RWPE1 (cell line): Measurements from ENCODE around the gene FNDC3B.
"Not testable (repeated sequence)": the region's sequence is repeated elsewhere in the genome, so short reads cannot be mapped to it uniquely, and the experiment has no call there.

ENCODE experiments used
- CTCF ChIA-PET: fragments of 350-600 bp; sonication (Branson Sonifier 250); formaldehyde crosslinking; extraction: SDS; loops from one replicate; lab custom pipeline; 2021; lab: Yijun Ruan, JAX
- POLR2A ChIA-PET: fragments of 400-600 bp; formaldehyde crosslinking; extraction: SDS; loops from one replicate; lab custom pipeline; 2020; ENCODE audit warnings: antibody characterized with exemption; ENCODE audit not compliant: low non-redundant PET; lab: Yijun Ruan, JAX
- DNase-seq: peaks from one replicate; pipeline ENCODE4 v3.0.0; 2012; ENCODE audit warnings: low spot score
- H3K27ac ChIP-seq: fragments of 450-650 bp; 2 replicates; pipeline ENCODE4 v1.5.1; 2017
- TF ChIP-seq, protein P1 (sequence below): fragments of 450-650 bp; conservative IDR thresholded peaks from 2 replicates; pipeline ENCODE4 v1.5.1; 2017; ENCODE audit warnings: low read depth, mild to moderate bottlenecking

Gene FNDC3B

GRCh38 chr3:172039436-172040077 lies at the start of gene FNDC3B:
Gene FNDC3B (plus strand): TSS chr3:172039578. CDS start chr3:172112480, 72,902 bp downstream.
- POLR2A ChIA-PET: interaction anchor here (0.6 kb wide), 2 partner anchors 37 to 62 kb away, joined by 3 to 7 read pairs; no protein-coding TSS in a partner anchor
- CTCF ChIA-PET: no interaction called here
- DNase-seq: peak; percentile 92
- H3K27ac ChIP-seq: peak within 1 kb of the TSS; percentile 97
- TF ChIP-seq, protein P1, sequence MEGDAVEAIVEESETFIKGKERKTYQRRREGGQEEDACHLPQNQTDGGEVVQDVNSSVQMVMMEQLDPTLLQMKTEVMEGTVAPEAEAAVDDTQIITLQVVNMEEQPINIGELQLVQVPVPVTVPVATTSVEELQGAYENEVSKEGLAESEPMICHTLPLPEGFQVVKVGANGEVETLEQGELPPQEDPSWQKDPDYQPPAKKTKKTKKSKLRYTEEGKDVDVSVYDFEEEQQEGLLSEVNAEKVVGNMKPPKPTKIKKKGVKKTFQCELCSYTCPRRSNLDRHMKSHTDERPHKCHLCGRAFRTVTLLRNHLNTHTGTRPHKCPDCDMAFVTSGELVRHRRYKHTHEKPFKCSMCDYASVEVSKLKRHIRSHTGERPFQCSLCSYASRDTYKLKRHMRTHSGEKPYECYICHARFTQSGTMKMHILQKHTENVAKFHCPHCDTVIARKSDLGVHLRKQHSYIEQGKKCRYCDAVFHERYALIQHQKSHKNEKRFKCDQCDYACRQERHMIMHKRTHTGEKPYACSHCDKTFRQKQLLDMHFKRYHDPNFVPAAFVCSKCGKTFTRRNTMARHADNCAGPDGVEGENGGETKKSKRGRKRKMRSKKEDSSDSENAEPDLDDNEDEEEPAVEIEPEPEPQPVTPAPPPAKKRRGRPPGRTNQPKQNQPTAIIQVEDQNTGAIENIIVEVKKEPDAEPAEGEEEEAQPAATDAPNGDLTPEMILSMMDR: no peak

DNA sequence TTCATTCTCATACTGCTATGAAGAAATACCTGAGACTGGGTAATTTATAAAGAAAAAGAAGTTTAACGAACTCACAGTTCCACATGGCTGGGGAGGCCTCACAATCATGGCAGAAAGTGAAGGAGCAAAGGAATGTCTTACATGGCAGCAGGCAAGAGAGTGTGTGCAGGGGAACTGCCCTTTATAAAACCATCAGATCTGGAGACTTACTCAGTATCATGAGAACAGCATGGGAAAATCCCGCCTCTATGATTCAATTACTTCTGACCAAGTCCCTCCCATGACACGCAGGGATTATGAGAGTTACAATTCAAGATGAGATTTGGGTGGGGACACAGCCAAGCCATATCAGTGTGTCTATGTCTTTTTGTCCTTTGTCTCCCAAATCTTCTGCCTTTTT lies 49.1 kb upstream of the FNDC3B start:
- H3K27ac ChIP-seq, CTCF ChIA-PET, POLR2A ChIA-PET, DNase-seq: not testable (repeated sequence)

- H3K27ac ChIP-seq: no peak overlapping the region
- ChIA-PET POLR2A (no interaction called here), CTCF (no interaction called here)
- DNase-seq: no peak
- TF ChIP-seq, protein P1: no peak
These were observed 48.2 kb upstream of the FNDC3B start for GRCh38 chr3:171991166-171991565.

DNA sequence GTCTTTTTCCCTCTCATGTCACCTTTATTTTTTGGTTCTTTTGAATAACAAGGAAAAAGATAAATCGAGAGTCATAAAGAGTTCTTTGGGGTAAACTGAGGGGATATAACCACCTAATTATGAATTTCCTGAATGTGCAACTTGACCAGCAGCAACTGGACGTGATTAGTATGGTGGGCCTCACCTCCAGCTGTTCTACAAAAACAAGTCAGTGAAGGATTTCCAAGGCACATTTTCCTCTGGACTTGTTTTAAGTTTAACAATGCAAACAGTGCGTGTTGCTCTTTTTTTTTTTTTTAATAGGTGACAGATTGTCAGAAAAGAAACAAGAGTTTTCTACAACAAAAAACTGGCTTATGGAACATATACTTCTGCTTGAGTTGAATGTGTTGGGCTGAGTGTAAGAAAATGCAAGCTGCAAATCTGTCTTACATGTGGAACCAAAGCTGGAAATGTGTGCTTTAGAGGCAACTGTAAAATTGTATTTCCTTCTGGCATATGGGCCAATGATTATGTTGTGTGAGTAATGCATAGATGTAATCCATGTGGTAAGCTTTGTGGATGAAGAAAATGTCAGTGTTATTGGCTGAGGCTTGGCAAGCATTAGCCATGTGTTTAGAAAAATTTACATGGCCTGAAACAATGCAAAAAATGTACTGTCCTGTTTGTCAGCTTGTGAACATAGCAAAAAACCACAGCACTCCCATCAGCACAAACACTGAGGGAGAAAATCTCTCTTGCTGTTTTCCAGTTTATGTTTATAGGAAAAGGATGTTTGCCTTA lies 44.5 kb upstream of the FNDC3B start:
- ChIA-PET POLR2A (no interaction called here), CTCF (interaction anchor here (0.7 kb wide), 1 partner anchor 10 kb away, joined by 12 read pairs; no protein-coding TSS in a partner anchor)

DNA sequence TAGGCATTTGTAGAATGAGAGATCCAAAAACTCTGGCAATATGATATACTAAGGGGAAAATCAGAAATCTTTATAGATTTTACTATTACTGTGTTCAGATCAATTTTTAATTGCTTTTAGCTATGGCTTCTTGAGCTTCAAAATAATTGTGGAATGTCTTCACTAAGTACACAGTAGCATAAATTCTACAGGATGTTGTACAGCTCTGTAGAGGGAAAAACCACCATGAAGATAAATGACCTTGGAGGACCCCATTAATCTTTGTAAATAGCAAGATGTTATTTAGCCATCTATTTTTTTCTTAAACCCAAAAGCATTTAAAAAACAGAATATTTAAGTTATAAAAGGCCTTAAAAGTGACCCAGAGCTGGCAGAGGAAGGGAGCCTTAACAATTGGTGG lies 43.9 kb upstream of the FNDC3B start:
- POLR2A ChIA-PET: no interaction called here

More for the DNA sequence above, 44.5 kb upstream of the FNDC3B start:
- DNase-seq: no peak
- no peak overlapping the region for H3K27ac ChIP-seq
- TF ChIP-seq, protein P1: no peak

DNA sequence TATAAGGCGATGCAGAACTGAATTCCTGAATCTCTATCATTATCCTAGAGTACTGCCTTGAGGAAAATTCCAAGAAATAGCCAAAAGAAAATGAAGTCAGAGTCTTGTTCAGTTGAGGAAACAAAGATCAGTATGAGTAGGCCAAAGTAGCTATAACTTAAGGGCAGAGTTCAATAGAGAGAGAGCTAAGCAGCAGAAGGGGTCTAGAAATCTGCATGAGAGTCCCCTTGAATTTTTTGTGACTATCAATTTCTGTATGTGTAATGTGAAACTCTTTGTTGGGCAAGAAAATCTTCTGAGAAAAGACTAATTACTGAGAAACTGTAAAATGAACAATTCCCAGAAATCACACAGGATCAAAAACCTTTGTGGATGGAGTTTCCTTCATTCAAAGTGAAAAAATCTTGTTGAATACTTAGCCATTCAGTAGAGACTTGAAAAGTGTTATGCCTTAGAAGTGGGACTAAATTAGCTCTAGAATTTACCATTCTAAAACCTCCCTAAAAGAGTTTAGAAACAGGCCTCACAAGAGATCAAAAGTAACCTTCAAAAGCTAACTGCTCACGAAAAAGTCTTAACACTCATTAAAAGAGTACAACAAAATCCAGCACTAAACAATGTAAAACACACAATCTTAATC lies 43.1 kb upstream of the FNDC3B start:
- H3K27ac ChIP-seq: no peak overlapping the region
- TF ChIP-seq, protein P1: no peak
- ChIA-PET CTCF (no interaction called here), POLR2A (no interaction called here)
- no peak for DNase-seq

More for the DNA sequence above, 43.9 kb upstream of the FNDC3B start:
- TF ChIP-seq, protein P1: no peak
- DNase-seq: no peak
- CTCF ChIA-PET: no interaction called here
- no peak overlapping the region for H3K27ac ChIP-seq

GRCh38 chr3:171998731-171999130 lies 40.6 kb upstream of the FNDC3B start:
- DNase-seq, POLR2A ChIA-PET, CTCF ChIA-PET, H3K27ac ChIP-seq: not testable (repeated sequence)

DNA sequence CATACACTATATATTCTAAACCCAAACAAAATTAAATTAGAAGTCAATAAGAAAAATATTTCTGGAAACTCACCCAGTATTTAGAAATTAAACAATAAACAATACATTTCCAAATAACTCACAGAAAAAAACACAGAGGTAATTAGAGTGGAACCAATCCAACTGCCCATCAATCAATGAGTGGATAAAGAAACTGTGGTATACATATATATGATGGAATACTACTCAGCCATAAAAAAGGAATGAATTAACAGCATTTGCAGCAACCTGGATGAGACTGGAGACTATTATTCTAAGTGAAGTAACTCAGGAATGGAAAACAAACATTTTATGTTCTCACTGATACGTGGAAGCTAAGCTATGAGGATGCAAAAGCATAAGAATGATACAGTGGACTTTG lies 37.8 kb upstream of the FNDC3B start:
- CTCF ChIA-PET: not testable (repeated sequence)

More for the DNA sequence above, 37.8 kb upstream of the FNDC3B start:
- POLR2A ChIA-PET: interaction anchor here (0.6 kb wide), 1 partner anchor 21 kb away, joined by 4 read pairs; no protein-coding TSS in a partner anchor
- not testable (repeated sequence) for DNase-seq, H3K27ac ChIP-seq
